ENCODE data around the gene ADORA1. TPM values are rescaled to one million over a fixed set of nuclear protein-coding genes. Genes with fewer than 3 reads are reported as not detected.

Gene ADORA1
- total RNA-seq, 1 donor = 0.72 TPM

DNA sequence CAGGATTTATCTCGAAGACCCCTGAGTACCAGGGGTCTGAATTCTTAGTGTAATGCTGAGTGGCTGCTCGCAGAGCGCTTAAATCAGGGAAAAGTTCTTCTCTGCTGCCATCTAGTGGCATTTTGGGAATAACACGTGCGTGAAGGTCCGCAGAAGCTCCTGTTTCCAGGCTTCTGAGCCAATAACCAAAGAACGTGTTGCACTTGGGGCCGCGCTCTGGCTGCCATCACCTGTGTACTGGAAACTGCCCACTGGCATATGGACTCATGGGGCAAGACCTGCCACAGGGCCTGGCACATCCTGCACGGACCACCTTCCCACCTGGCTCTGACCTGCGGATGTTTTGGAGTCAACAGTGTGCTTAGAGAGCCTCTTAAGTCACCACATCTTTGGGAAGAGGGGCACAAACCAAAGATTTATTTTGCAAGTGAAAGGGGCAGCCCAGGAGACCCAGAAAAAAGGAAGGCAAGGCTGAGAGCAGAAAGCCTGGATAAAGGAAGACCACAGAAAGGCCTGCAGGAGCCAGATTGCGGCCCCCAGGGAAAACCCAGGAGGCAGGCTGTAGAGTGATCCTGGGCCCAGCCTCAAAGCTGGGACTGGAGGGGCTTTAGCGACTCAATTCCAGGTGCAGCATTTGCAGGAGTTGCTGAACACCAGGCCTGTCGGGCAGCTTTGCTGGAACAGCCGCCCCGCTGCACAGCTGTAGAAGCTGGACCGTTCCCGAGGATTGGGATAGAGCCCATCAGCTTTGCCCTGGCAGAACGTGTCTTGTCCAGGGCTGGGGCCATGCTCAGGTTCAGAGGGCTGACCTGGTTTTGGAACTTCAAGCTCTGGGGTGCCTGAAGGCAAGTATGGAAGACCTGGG, 89.0 kb downstream of the ADORA1 start:
- peak; percentile 84 for DNase-seq (ENCODE audit: low read depth)
- no peak overlapping the region for H3K4me3 ChIP-seq (ENCODE audit: low read depth, low read length)

More for the DNA sequence above, 89.0 kb downstream of the ADORA1 start:
- TF ChIP-seq, protein P1, sequence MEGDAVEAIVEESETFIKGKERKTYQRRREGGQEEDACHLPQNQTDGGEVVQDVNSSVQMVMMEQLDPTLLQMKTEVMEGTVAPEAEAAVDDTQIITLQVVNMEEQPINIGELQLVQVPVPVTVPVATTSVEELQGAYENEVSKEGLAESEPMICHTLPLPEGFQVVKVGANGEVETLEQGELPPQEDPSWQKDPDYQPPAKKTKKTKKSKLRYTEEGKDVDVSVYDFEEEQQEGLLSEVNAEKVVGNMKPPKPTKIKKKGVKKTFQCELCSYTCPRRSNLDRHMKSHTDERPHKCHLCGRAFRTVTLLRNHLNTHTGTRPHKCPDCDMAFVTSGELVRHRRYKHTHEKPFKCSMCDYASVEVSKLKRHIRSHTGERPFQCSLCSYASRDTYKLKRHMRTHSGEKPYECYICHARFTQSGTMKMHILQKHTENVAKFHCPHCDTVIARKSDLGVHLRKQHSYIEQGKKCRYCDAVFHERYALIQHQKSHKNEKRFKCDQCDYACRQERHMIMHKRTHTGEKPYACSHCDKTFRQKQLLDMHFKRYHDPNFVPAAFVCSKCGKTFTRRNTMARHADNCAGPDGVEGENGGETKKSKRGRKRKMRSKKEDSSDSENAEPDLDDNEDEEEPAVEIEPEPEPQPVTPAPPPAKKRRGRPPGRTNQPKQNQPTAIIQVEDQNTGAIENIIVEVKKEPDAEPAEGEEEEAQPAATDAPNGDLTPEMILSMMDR (IDR thresholded peaks at IDR 0.05; ENCODE audit: insufficient read depth, low read length) = peak; percentile 70

Other genes with a start within 250 kb of the ADORA1 start
- gene RABIF, start 238.6 kb upstream of the ADORA1 start, total RNA-seq (ENCODE audit: low replicate concordance) = 1.3 and 10.9 TPM in 2 replicates
- 22.2 and 29.6 TPM in 2 replicates for gene KLHL12, start 200.5 kb upstream of the ADORA1 start, total RNA-seq (ENCODE audit: low replicate concordance)
- 30.4 and 104 TPM in 2 replicates for gene ADIPOR1, start 169.4 kb upstream of the ADORA1 start, total RNA-seq (ENCODE audit: low replicate concordance)
- 22.9 and 34.6 TPM in 2 replicates for gene CYB5R1, start 160.5 kb upstream of the ADORA1 start, total RNA-seq (ENCODE audit: low replicate concordance)
- 76.2 and 118 TPM in 2 replicates for gene TMEM183A, start 120.4 kb upstream of the ADORA1 start, total RNA-seq (ENCODE audit: low replicate concordance)
- gene PPFIA4, start 101.2 kb upstream of the ADORA1 start, total RNA-seq (ENCODE audit: low replicate concordance) = 1.3 and 10.0 TPM in 2 replicates
- gene MYOG, start 41.7 kb upstream of the ADORA1 start, total RNA-seq (ENCODE audit: low replicate concordance) = not detected in 2 replicates
- 0.08 TPM in 1 of 2 replicates, not detected in the other for gene MYBPH, start 48.1 kb downstream of the ADORA1 start, total RNA-seq (ENCODE audit: low replicate concordance)
- 3.0 and 5.5 TPM in 2 replicates for gene CHI3L1, start 59.0 kb downstream of the ADORA1 start, total RNA-seq (ENCODE audit: low replicate concordance)
- gene CHIT1, start 101.9 kb downstream of the ADORA1 start, total RNA-seq (ENCODE audit: low replicate concordance) = not detected in 2 replicates
- gene BTG2, start 177.8 kb downstream of the ADORA1 start, total RNA-seq (ENCODE audit: low replicate concordance) = 16.7 and 18.2 TPM in 2 replicates
- 6.6 and 9.1 TPM in 2 replicates for gene FMOD, start 223.4 kb downstream of the ADORA1 start, total RNA-seq (ENCODE audit: low replicate concordance)